H1 (cell line): ENCODE data around the gene TWIST2. TPM values are rescaled to one million over a fixed set of nuclear protein-coding genes. Genes with fewer than 3 reads are reported as not detected.

Experiments
- CTCF ChIA-PET: fragments of 300-600 bp; sonication (Branson Sonifier 250); formaldehyde crosslinking; loops from one replicate; lab custom pipeline; 2021; ENCODE audit not compliant: partially characterized antibody; lab: Charles Lee
- POLR2A ChIA-PET: fragments of 300-600 bp; sonication (Branson Sonifier 250); formaldehyde crosslinking; loops from one replicate; lab custom pipeline; 2021; ENCODE audit warnings: inconsistent platforms; ENCODE audit not compliant: partially characterized antibody; lab: Charles Lee
- DNase-seq, 2 experiments: peaks; one replicate each; pipeline versions ENCODE4 v3.0.0 to v3.0.0-alpha.2; 2010 to 2022; ENCODE audit warnings: low spot score in 2 of 2, low read depth in 1 of 2, mixed read lengths in 1 of 2
- FAIRE-seq: peaks from 2 replicates; lab custom pipeline; 2011; peaks lifted over from hg19 to GRCh38; lab: Jason Lieb, UNC
- H2AFZ ChIP-seq: 2 replicates; pipeline ENCODE4 v1.8.1; 2012; ENCODE audit warnings: low read length, inconsistent platforms
- H2AK5ac ChIP-seq: 2 replicates; pipeline ENCODE4 v1.6.1; 2013; ENCODE audit warnings: low read depth, low read length
- H2BK120ac ChIP-seq: replicated peaks from 2 replicates; pipeline ENCODE3; 2013; ENCODE audit warnings: low read depth, low read length, inconsistent platforms
- H2BK12ac ChIP-seq: 2 replicates; pipeline ENCODE4 v1.6.1; 2013; ENCODE audit warnings: low read depth, low read length
- H2BK15ac ChIP-seq: 2 replicates; pipeline ENCODE4 v1.6.1; 2013; ENCODE audit warnings: low read length
- H2BK20ac ChIP-seq: 2 replicates; pipeline ENCODE4 v1.6.1; 2013; ENCODE audit warnings: low read length
- H2BK5ac ChIP-seq: 2 replicates; pipeline ENCODE4 v1.6.1; 2013; ENCODE audit warnings: low read depth, low read length
- H3K14ac ChIP-seq: 2 replicates; pipeline ENCODE4 v1.6.1; 2013; ENCODE audit warnings: inconsistent platforms; ENCODE audit not compliant: insufficient read length
- H3K18ac ChIP-seq: 2 replicates; pipeline ENCODE4 v1.6.1; 2013; ENCODE audit warnings: low read length; ENCODE audit errors: extremely low read depth
- H3K23ac ChIP-seq: 2 replicates; pipeline ENCODE4 v1.6.1; 2013; ENCODE audit warnings: inconsistent platforms; ENCODE audit not compliant: insufficient read length
- H3K23me2 ChIP-seq: 2 replicates; pipeline ENCODE4 v1.6.1; 2013; ENCODE audit warnings: low read depth, low read length
- H3K27ac ChIP-seq: 2 replicates; pipeline ENCODE4 v1.6.1; 2011; ENCODE audit warnings: low read depth, low read length, inconsistent platforms
- H3K27me3 ChIP-seq, 4 experiments: replicated peaks in 1 of 4; 1 replicate in 1 of 4; 2 replicates in 3 of 4; pipeline versions ENCODE4 v1.6.1 to v1.8.1; 2011 to 2013; ENCODE audit warnings: low read length in 3 of 4, mild to moderate bottlenecking in 3 of 4, inconsistent platforms in 2 of 4, mixed read lengths in 2 of 4, moderate library complexity in 1 of 4; ENCODE audit not compliant: control insufficient read depth in 3 of 4, insufficient read depth in 3 of 4; ENCODE audit errors: extremely low read depth in 1 of 4
- H3K36me3 ChIP-seq, 4 experiments: 2 replicates each; pipeline versions ENCODE4 v1.6.1 to v1.8.1; 2011 to 2013; ENCODE audit warnings: mild to moderate bottlenecking in 4 of 4, low read length in 3 of 4, moderate library complexity in 2 of 4, control low read depth in 1 of 4, inconsistent platforms in 1 of 4; ENCODE audit not compliant: insufficient read depth in 4 of 4, control insufficient read depth in 2 of 4
- H3K4ac ChIP-seq: replicated peaks from 2 replicates; pipeline ENCODE3; 2013; ENCODE audit warnings: low read length, low read depth, mixed read lengths, inconsistent platforms; ENCODE audit not compliant: insufficient read length
- H3K4me1 ChIP-seq, 4 experiments: replicated peaks in 1 of 4; 1 replicate in 1 of 4; 2 replicates in 3 of 4; pipeline versions ENCODE4 v1.6.1 to v1.8.1; 2011 to 2013; ENCODE audit warnings: low read length in 3 of 4, inconsistent platforms in 2 of 4, mixed read lengths in 1 of 4; ENCODE audit not compliant: insufficient read depth in 4 of 4, control insufficient read depth in 3 of 4
- H3K4me2 ChIP-seq, 2 experiments: 2 replicates each; pipeline versions ENCODE4 v1.6.1 to v1.8.1; 2011 to 2013; ENCODE audit warnings: low read depth in 2 of 2, low read length in 2 of 2, control low read depth in 1 of 2, inconsistent platforms in 1 of 2, mild to moderate bottlenecking in 1 of 2; ENCODE audit not compliant: insufficient read depth in 1 of 2
- H3K4me3 ChIP-seq, 4 experiments: fragments of 200-600, 300-600 bp in 1 of 4; sonication (generic), shearing (Covaris generic), sonication (Bioruptor Twin) in 1 of 4; 2 replicates each; pipeline versions ENCODE4 v1.5.1 to v1.8.1; 2011 to 2016; ENCODE audit warnings: low read length in 4 of 4, low read depth in 3 of 4, control low read depth in 2 of 4, inconsistent platforms in 2 of 4, mild to moderate bottlenecking in 2 of 4, mixed read lengths in 1 of 4, moderate library complexity in 1 of 4; ENCODE audit not compliant: insufficient read depth in 2 of 4; ENCODE audit errors: extremely low read depth in 1 of 4
- H3K56ac ChIP-seq: replicated peaks from 2 replicates; pipeline ENCODE3; 2013; ENCODE audit warnings: low read depth, mild to moderate bottlenecking, mixed read lengths, low read length, inconsistent platforms; ENCODE audit not compliant: insufficient read length
- H3K79me1 ChIP-seq: 2 replicates; pipeline ENCODE4 v1.6.1; 2013; ENCODE audit warnings: low read depth, low read length, control low read depth
- H3K79me2 ChIP-seq, 2 experiments: 2 replicates each; pipeline versions ENCODE4 v1.6.1 to v1.8.1; 2012 to 2013; ENCODE audit warnings: low read length in 2 of 2, mild to moderate bottlenecking in 2 of 2, inconsistent platforms in 1 of 2; ENCODE audit not compliant: insufficient read depth in 2 of 2, control insufficient read depth in 1 of 2
- H3K9ac ChIP-seq, 4 experiments: replicated peaks in 1 of 4; 1 replicate in 1 of 4; 2 replicates in 3 of 4; pipeline versions ENCODE4 v1.6.1 to v1.8.1; 2011 to 2013; ENCODE audit warnings: low read depth in 3 of 4, low read length in 3 of 4, control low read depth in 2 of 4, mild to moderate bottlenecking in 2 of 4, moderate library complexity in 2 of 4, inconsistent platforms in 1 of 4; ENCODE audit errors: extremely low read depth in 1 of 4
- H3K9me3 ChIP-seq, 2 experiments: 2 replicates each; pipeline versions ENCODE4 v1.6.1 to v1.8.1; 2012 to 2013; ENCODE audit warnings: mild to moderate bottlenecking in 2 of 2, moderate library complexity in 2 of 2, control low read depth in 1 of 2, inconsistent platforms in 1 of 2, low read depth in 1 of 2, low read length in 1 of 2, mixed read lengths in 1 of 2; ENCODE audit not compliant: insufficient read depth in 2 of 2
- H4K20me1 ChIP-seq, 2 experiments: replicated peaks in 1 of 2; 2 replicates each; pipeline versions ENCODE3 to v1.8.1; 2011 to 2013; ENCODE audit warnings: inconsistent platforms in 2 of 2, low read length in 2 of 2, mild to moderate bottlenecking in 1 of 2; ENCODE audit not compliant: insufficient read depth in 2 of 2, control insufficient read depth in 1 of 2
- H4K5ac ChIP-seq: 2 replicates; pipeline ENCODE4 v1.6.1; 2013; ENCODE audit warnings: low read length, low read depth, mixed read lengths, inconsistent platforms; ENCODE audit not compliant: insufficient read length
- H4K8ac ChIP-seq: 2 replicates; pipeline ENCODE4 v1.8.0; 2013; ENCODE audit warnings: mild to moderate bottlenecking, moderate library complexity, low read length, inconsistent platforms; ENCODE audit not compliant: insufficient read depth; ENCODE audit errors: extremely low read depth
- H4K91ac ChIP-seq: replicated peaks from 2 replicates; pipeline ENCODE3; 2013; ENCODE audit warnings: low read length, mixed read lengths, inconsistent platforms; ENCODE audit not compliant: insufficient read length
- CBX5 ChIP-seq: fragments of 300-800, 300-1000 bp; sonication (generic); IDR thresholded peaks from 2 replicates; pipeline ENCODE4 v1.7.1; 2016; ENCODE audit warnings: antibody characterized with exemption, low read length, low read depth
- CEBPB ChIP-seq: IDR thresholded peaks from 2 replicates; pipeline ENCODE4 v1.6.1; 2012; ENCODE audit warnings: low read depth, low read length
- E2F6 ChIP-seq: IDR thresholded peaks from 2 replicates; pipeline ENCODE4 v1.6.1; 2012; ENCODE audit warnings: inconsistent platforms
- EP300 ChIP-seq, 2 experiments: IDR thresholded peaks; 1 replicate in 1 of 2; 2 replicates in 1 of 2; pipeline ENCODE4 v1.6.1; 2011 to 2012; ENCODE audit warnings: low read depth in 2 of 2, low read length in 2 of 2, mild to moderate bottlenecking in 2 of 2, borderline replicate concordance in 1 of 2, inconsistent platforms in 1 of 2, moderate library complexity in 1 of 2
- JUN ChIP-seq: IDR thresholded peaks from 2 replicates; pipeline ENCODE4 v1.6.1; 2011; ENCODE audit warnings: low read depth, mild to moderate bottlenecking, improper control_type of control experiment, low read length
- POLR2A ChIP-seq, 2 experiments: IDR thresholded peaks; 1 replicate in 1 of 2; 2 replicates in 1 of 2; pipeline ENCODE4 v1.6.1; 2011; ENCODE audit warnings: low read depth in 2 of 2, low read length in 2 of 2, mild to moderate bottlenecking in 2 of 2; ENCODE audit errors: control extremely low read depth in 1 of 2
- RAD21 ChIP-seq, 2 experiments: IDR thresholded peaks in 1 of 2; conservative IDR thresholded peaks in 1 of 2; 2 replicates each; pipeline ENCODE4 v1.6.1; 2011; ENCODE audit warnings: low read depth in 2 of 2, low read length in 2 of 2, improper control_type of control experiment in 1 of 2, inconsistent platforms in 1 of 2, mild to moderate bottlenecking in 1 of 2, moderate library complexity in 1 of 2
- RFX5 ChIP-seq: IDR thresholded peaks from 2 replicates; pipeline ENCODE4 v1.6.1; 2011; ENCODE audit warnings: low read depth, low read length, improper control_type of control experiment, borderline replicate concordance
- RNF2 ChIP-seq: fragments of 200-900, 300-1000 bp; sonication (generic); IDR thresholded peaks from 2 replicates; pipeline ENCODE4 v1.7.1; 2016; ENCODE audit warnings: borderline replicate concordance, low read depth, mild to moderate bottlenecking, antibody characterized with exemption, low read length; ENCODE audit not compliant: poor library complexity, severe bottlenecking; ENCODE audit errors: missing control alignments
- RXRA ChIP-seq: IDR thresholded peaks from 2 replicates; pipeline ENCODE4 v1.6.1; 2011; ENCODE audit warnings: low read depth, mild to moderate bottlenecking, low read length, moderate library complexity; ENCODE audit not compliant: insufficient read depth
- SP2 ChIP-seq: IDR thresholded peaks from 2 replicates; pipeline ENCODE4 v1.6.1; 2012; ENCODE audit warnings: mild to moderate bottlenecking, low read length, inconsistent platforms
- SRF ChIP-seq: IDR thresholded peaks from 2 replicates; pipeline ENCODE4 v1.6.1; 2011; ENCODE audit warnings: mild to moderate bottlenecking, low read depth, low read length, moderate library complexity
- TEAD4 ChIP-seq: IDR thresholded peaks from 2 replicates; pipeline ENCODE4 v1.6.1; 2012; ENCODE audit warnings: low read depth, low read length, inconsistent platforms, mixed read lengths
- WGBS, 2 experiments: shearing (Covaris generic) in 1 of 2; methylation state at CpG; one replicate each; pipeline versions ENCODE4 v1.1.6 to v1.1.7; 2013 to 2015; ENCODE audit warnings: low lambda C conversion rate in 2 of 2, mixed read lengths in 2 of 2, inconsistent platforms in 1 of 2, low coverage in 1 of 2, missing lambda C conversion rate in 1 of 2; ENCODE audit not compliant: insufficient replicate concordance in 2 of 2, insufficient coverage in 1 of 2, insufficient read length in 1 of 2; ENCODE audit errors: extremely low coverage in 1 of 2, missing lambda C conversion rate in 1 of 2; 5-methylcytosine and 5-hydroxymethylcytosine counted together
- polyA plus RNA-seq, 7 experiments: library from polyadenylated mRNA; depleted of rRNA in 3 of 7; stranded (reverse) in 5 of 7; unstranded in 2 of 7; fragments of >200 nt in 5 of 7; fragments of 200-250 nt in 2 of 7; gene quantifications; 1 replicate in 5 of 7; 2 replicates in 1 of 7; 4 replicates in 1 of 7; pipeline versions ENCODE4 v1.2.1 to v1.2.3, GENCODE V29; 2011 to 2013; ENCODE audit warnings: missing spikeins in 2 of 7, mixed read lengths in 2 of 7
- total RNA-seq: library from RNA; stranded (reverse); fragmentation: NEBNext Ultra II Directional; extraction: Animal tissue kit (Norgen Biotek cat#: 25700); gene quantifications from 2 replicates; pipeline ENCODE4 v1.2.1, GENCODE V29; 2021

The TWIST2 gene
- total and polyA plus RNA-seq, 2 of the 8 experiments (the other 6 are each of a cell fraction or from before 2014, with no cell fraction given) = 2.6 to 4.3 TPM

- H3K23ac ChIP-seq = no peak overlapping the region
- H3K4me1 ChIP-seq = no peaks in the 10 kb centered on the region
- no peaks in the 10 kb centered on the region for H3K79me2 ChIP-seq
- no peaks in the 10 kb centered on the region for H4K20me1 ChIP-seq
- no peak overlapping the region for H2AFZ ChIP-seq
- no peak overlapping the region for H3K27ac ChIP-seq
- H3K9me3 ChIP-seq = no peaks in the 10 kb centered on the region
- DNase-seq (no peak), FAIRE-seq (no peak)
- no peaks in the 10 kb centered on the region for H3K36me3 ChIP-seq
- no peak overlapping the region for H2BK120ac ChIP-seq
- no peak overlapping the region for H4K5ac ChIP-seq
- H3K4ac ChIP-seq = no peak overlapping the region
- no peak overlapping the region for H3K56ac ChIP-seq
- H4K91ac ChIP-seq = no peak overlapping the region
- H3K27me3 ChIP-seq = no peaks in the 10 kb centered on the region
- no peak overlapping the region for H2BK5ac ChIP-seq
- no peaks in the 10 kb centered on the region for H3K79me1 ChIP-seq
- no peak overlapping the region for H3K18ac ChIP-seq
- no peak overlapping the region for H2BK15ac ChIP-seq
- H3K9ac ChIP-seq = no peak overlapping the region
- H2AK5ac ChIP-seq = no peak overlapping the region
- H2BK20ac ChIP-seq = no peak overlapping the region
- 85% methylated on average over 15 of the region's 15 CpGs; no CpG with 5 or more reads in 1 of the 2 experiments for WGBS, 2 experiments
- H3K23me2 ChIP-seq = no peaks in the 10 kb centered on the region
- ChIA-PET POLR2A (no interaction called here), CTCF (interaction anchor here (0.7 kb wide), 1 partner anchor 27 kb away, joined by 4 read pairs; no protein-coding TSS in a partner anchor)
- H2BK12ac ChIP-seq = no peak overlapping the region
- no peak overlapping the region for H4K8ac ChIP-seq
- no peak overlapping the region for H3K4me3 ChIP-seq
- no peak overlapping the region for H3K14ac ChIP-seq
- no peak overlapping the region for H3K4me2 ChIP-seq
- TF ChIP-seq CBX5 (no peak), JUN (no peak), RNF2 (no peak), RFX5 (no peak), RAD21 (IDR thresholded peaks at IDR 0.05 in 1 of 2, conservative IDR thresholded peaks at IDR 0.05 in 1 of 2; ENCODE audit: low read depth in 2 of 2, low read length in 2 of 2) (no peak), TEAD4 (no peak), POLR2A (IDR thresholded peaks at IDR 0.05; ENCODE audit: control extremely low read depth in 1 of 2, low read depth in 2 of 2, low read length in 2 of 2) (no peak), SRF (no peak), SP2 (no peak), EP300 (IDR thresholded peaks at IDR 0.05; ENCODE audit: borderline replicate concordance in 1 of 2, low read depth in 2 of 2, low read length in 2 of 2) (no peak), E2F6 (no peak), RXRA (no peak), CEBPB (no peak)
These were observed 73.9 kb downstream of the TWIST2 start for GRCh38 chr2:238921681-238922319.
